G401 (cell line): Measurements from ENCODE around the gene ARF5. TPM values are rescaled to one million over a fixed set of nuclear protein-coding genes. Genes with fewer than 3 reads are reported as not detected.

Source experiments
- DNase-seq: peaks from one replicate; pipeline ENCODE4 v3.0.0-alpha.2; 2015; ENCODE audit warnings: low spot score
- in situ Hi-C: cut with HindIII; loops from 2 replicates; pipeline ENCODE4 v1.10.0; 2016; ENCODE audit warnings: low sequenced_read_pairs, mixed read lengths
- total RNA-seq: library from RNA; depleted of rRNA; stranded (reverse); fragments of >200 nt; shearing (Covaris generic); gene quantifications from 2 replicates; pipeline ENCODE4 v1.2.3, GENCODE V29; 2014

Gene ARF5
- total RNA-seq, 1 experiment from 2014 or later = 459 TPM

DNA sequence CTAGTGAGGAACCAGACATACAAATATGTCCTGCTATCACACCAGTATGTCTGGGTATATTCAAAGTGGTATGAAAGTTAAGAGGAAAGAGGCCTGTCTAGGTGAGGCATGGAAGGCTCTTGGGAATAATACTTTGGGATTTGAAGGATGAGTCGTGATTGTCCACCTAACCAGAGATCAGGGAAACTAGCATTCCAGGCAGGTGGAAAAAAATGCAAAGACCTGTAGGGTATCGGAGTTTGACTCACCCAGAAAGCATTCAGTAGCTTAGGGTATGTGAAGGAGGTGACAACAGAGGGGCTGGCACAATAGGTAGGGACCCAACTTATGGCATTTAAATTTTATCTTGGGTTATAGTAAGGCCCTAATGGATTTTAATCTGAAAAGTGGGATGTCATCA lies 1.9 kb upstream of the ARF5 start:
- in situ Hi-C loops = no loop called here
- DNase-seq = no peak

DNA sequence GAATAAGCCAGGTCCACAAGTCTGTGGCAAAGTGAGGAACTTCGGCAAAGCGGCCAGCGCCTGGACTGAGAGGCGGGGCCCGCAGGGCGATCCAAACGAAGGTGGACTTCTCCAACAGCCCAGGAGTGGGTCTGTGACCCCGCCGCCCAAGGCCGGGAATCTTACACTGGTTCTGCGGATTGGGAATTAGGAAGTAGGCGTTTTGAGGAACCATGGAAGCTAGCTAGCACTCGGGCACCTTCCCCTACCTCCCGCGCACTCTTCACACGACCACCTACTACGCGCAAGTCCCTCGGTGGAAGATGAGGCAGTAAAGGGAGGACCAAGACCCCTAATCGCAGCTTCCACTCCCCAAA lies 570 bp upstream of the ARF5 start:
- in situ Hi-C loops = no loop called here
- no peak for DNase-seq

DNA sequence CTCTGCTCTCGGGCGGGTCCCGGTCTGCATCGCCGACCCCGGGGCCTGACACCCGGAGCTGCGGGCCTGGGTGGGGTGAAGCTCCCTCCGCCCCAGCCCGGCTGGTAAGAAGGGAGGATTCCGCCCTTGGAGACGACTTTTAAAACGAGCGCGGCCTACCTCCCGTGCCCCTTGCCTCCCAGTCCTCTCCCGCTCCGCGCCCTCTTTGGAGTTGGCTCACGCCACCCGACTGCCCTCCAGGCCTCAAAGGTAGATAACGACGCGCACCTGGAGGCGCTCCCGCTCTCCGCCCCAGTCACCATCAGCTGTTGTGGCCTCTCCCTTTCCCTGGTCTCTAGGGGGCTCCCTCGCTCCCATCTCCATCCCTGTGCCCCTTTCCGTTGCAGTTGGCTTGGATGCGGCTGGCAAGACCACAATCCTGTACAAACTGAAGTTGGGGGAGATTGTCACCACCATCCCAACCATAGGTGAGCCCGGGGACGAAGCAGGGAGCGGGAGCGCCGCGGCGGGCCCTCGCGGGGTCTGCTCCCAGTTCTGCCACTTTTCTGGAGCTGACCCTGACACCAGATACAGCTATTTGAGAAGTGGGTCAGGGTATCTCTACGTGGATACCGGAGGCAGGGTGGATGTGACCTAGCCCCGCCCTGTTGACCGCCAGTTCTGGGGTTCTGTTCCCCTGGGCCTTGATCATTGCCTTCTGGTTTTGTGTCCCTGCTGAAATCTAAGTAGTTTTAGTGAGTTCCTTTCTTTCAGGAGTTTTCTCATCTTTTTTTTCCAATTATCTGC lies 679 bp downstream of the ARF5 start:
- DNase-seq = peak; percentile 81
- in situ Hi-C loops = no loop called here

DNA sequence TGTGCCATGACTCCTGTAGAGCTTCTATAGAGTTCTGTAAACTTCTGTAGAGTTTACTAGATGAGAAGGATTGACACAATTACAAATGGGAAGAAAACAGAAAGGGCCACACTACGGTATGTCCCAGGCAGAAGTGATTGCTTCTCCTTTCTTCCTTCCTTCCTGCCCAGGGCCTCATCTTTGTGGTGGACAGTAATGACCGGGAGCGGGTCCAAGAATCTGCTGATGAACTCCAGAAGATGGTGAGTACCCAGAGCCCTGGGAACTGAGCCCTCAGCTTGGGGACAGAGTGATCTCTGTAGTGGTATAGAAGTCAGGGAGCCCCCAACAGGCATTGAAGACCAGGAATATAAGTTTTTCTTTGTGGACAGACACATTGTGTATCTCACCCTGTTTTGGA lies 1.7 kb downstream of the ARF5 start:
- no peak for DNase-seq
- in situ Hi-C loops = no loop called here

DNA sequence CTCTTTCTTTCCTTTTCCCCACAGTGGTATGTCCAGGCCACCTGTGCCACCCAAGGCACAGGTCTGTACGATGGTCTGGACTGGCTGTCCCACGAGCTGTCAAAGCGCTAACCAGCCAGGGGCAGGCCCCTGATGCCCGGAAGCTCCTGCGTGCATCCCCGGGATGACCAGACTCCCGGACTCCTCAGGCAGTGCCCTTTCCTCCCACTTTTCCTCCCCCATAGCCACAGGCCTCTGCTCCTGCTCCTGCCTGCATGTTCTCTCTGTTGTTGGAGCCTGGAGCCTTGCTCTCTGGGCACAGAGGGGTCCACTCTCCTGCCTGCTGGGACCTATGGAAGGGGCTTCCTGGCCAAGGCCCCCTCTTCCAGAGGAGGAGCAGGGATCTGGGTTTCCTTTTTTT lies 3.0 kb downstream of the ARF5 start:
- no peak for DNase-seq
- in situ Hi-C loops = no loop called here

DNA sequence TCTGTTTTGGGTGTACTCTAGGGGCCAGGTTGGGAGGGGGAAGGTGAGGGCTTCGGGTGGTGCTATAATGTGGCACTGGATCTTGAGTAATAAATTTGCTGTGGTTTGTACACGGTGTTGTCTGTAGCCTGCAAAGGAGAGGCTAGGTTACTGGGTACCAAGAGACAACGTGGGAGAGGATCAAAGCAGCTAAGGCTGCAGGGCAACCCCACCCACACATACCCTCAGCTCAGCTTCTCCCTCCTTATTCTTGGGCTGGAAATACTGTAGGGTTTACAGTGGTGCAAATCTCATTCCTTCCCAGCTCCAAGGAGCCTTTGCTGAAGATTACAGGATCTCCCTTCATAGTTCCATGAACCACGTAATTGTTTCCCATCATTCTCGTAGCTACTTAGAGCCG lies 3.4 kb downstream of the ARF5 start:
- in situ Hi-C loops = no loop called here
- no peak for DNase-seq

DNA sequence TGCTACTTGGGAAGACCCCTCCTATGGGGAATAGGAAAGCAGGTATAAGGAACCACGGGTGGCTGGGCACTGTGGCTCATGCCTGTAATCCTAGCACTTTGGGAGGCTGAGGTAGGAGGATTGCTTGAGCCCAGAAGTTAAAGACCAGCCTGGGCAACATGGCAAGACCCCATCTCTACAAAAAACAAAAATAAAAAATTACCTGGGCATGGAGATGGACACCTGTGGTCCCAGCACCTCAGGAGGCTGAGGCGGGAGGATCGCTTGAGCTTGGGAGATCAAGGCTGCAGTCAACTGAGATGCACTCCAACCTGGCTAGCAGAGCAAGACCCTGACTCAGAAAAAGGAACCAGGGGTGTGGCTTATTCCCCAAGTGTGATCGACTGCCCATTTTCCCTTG lies 4.3 kb downstream of the ARF5 start:
- in situ Hi-C loops = no loop called here
- DNase-seq = no peak

DNA sequence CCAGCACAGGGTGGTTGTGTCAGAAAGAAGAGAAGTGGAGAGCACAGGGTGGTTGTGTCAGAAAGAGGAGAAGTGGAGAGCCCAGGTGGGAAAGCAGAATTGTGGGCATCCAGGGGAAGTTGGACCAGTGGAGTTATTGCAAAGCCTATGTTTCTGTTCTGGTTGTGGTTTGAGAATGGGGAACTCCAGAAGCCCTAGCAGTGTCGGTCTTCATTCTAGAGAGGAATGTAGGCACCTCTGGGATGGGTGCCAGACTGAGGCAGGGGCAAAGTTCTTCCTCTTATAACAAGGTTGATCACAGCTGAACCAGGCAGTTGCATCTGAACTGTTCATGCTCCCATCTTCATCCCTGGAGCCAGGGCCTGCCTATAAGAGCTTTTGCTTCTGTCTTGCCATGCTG lies 6.3 kb downstream of the ARF5 start:
- DNase-seq = no peak
- in situ Hi-C loops = no loop called here

DNA sequence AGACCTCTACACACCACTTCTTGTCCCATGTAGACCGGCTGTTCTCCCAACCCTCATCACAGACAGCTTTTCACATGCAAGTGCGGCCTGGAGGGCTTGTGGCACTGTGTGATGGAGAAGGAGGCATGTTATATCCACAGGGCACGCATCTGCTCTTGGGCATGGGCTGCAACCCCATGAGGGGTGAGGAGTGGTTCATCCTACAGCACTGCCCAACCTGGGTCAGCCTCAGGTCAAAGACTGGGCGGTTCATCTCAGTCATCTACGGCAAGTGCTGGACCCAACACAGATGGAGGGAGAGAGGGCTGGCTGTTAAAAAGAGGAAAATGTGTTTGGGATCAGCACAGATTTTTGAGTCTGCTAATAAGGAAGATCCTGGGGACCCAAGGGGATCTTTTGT lies 7.5 kb downstream of the ARF5 start:
- in situ Hi-C loops = no loop called here
- no peak for DNase-seq

DNA sequence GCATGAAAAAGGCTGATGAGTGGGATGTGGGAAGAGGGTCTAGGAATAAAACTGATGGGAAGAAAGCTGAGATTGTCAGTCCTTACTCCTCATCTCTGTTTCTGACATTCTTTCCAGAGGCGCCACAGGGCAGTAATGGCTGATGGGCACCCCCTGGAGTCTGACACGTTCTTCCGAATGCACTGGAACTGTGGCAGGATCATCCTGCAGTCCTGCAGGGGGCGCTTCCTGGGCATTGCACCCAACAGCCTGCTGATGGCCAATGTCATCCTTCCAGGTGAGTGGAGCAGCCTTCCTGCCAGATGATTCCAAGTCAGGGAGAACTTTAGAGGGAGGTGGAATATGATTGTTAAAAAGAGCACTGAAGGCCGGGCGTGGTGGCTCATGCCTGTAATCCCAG lies 10.1 kb downstream of the ARF5 start:
- in situ Hi-C loops = no loop called here
- no peak for DNase-seq

DNA sequence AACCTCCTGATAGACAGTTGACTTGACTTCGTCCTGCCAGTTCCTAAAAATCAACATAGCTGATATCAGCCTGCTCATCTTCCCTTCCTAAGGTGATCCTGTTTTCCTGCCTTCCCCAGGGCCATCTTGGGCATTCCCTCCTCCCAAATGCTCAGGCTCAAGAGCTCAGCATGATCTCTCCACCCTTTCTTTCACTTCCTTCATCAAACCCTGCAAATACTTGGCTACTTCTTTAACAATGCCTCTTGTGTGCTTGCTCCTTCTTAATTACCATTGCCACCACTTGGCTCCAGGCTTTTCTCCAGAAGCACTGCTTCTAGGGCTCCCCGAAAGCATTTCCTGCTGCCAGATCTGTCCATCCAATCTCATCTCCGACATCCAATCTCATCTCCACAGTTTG lies 12.7 kb downstream of the ARF5 start:
- no peak for DNase-seq
- in situ Hi-C loops = no loop called here

DNA sequence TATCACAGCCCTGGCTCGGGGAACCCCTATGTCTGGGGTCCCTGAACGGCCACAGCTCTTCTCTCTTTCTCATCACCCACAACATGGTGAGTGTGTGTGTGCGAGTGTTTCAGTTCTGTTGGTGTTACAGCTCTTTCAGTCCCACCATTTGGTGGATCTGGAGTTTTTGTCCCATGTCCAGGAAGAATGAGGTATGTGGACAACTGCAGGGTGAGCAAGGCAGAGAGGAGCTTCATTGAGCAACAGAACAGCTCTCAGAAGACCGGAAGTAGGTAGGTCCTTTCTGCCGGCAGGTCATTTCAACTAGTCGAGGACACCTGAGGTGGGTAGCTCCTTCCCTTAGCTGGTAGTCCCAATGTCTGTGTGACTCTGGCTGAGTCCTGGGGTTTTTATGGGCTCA lies 20.2 kb downstream of the ARF5 start:
- DNase-seq = no peak
- in situ Hi-C loops = no loop called here

DNA sequence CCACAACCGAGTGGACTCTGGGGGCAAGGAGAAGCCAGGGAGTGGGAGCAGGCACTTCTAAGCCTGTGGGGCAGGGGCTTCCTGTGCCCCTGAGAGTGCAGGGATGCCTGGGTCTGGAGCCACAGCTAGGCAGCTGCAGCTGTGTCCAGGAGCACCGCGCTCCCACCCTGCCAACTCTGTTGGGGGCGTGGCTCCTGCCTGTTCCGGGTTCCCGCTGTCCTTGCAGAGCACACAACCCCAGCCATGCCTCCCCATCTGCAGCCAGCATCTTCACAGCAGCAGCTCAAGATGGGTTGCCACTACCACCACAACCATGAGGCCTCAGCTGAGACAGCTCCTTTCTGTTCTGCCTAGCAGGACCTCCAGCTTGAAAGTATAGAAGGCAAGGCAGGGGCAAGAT lies 21.1 kb downstream of the ARF5 start:
- in situ Hi-C loops = no loop called here
- no peak for DNase-seq

DNA sequence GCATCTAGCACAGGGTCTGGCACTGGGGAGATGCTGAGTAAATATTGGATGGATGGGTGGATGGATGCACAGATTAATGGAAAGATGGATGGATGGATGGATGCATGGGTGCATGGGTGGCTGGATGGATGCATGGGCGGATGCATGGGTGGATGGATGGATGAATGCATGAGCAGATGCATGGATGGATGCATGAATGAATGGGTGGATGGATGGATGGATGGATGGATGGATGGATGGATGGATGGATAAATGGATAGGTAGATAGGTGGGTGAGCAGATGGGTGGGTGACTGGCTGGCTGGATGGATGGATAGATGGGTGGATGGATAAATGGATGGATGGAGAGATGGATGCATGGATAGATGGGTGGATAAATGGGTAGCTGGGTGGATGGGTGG lies 24.1 kb downstream of the ARF5 start:
- in situ Hi-C loops = no loop called here
- DNase-seq = no peak

DNA sequence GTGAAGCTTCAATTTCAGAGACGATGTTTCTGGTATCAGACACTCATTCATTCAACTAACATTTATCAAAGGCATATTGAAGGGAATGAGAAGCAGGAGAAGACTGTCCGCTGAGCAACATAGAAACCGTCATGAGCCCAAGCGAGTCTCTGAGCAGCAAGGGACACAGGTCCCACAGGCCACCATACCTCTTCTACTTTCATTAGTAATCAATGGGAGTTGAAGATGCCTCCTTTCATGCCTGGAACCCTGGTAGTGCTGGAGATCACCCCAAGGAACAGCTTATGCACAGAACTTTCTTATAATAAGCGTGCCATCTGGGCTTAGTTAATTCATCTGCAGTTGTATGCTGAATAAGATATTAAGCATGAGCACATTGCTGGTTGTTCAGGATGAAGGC lies 28.5 kb downstream of the ARF5 start:
- no peak for DNase-seq

DNA sequence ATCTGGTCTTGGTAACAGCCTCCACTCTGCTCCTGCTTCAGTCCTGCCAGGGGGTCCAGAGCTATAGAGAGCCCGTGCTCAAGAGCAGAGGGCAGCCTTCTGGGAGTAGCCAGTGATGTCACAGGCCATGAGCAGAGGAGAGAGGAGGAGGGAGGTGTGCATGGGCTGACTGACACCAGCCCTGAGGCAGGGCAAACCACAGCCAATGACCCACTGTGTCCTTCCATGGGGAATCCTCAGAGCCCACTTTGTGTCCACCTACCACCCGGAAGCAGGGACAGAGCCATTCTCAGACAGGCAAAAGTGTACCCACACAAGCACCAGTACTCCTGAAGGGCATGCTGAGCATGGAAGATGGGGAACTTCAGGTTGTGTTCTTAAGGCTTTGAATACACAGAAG lies 29.8 kb downstream of the ARF5 start, which contains the start of gene PAX4:
Gene PAX4 (minus strand): TSS at position 101 of the 400 bp plus-strand sequence. CDS start 2,214 bp downstream, outside the sequence.
- no peak for DNase-seq
- in situ Hi-C loops = no loop called here

More for the DNA sequence above, 28.5 kb downstream of the ARF5 start:
- in situ Hi-C loops = no loop called here

DNA sequence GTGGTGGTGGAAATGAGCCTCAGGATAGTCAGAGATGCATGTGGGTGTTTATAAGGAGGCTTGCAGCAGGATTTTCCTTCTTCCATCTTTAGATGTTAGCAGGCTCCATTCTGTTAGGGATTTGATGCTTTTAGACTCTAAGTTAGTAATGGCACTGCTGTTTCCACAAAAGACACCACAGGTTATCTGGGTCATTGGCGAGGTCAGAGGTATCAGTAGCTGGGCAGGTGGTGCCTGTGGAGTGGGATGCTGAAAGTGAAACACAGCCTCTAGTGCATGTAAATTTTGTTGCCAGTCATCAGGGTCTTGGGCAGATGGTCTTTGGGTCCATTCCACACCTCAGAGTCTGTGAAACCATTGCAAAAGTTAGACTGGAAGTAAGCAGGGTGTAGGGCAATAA lies 30.6 kb downstream of the ARF5 start:
- in situ Hi-C loops = no loop called here

DNA sequence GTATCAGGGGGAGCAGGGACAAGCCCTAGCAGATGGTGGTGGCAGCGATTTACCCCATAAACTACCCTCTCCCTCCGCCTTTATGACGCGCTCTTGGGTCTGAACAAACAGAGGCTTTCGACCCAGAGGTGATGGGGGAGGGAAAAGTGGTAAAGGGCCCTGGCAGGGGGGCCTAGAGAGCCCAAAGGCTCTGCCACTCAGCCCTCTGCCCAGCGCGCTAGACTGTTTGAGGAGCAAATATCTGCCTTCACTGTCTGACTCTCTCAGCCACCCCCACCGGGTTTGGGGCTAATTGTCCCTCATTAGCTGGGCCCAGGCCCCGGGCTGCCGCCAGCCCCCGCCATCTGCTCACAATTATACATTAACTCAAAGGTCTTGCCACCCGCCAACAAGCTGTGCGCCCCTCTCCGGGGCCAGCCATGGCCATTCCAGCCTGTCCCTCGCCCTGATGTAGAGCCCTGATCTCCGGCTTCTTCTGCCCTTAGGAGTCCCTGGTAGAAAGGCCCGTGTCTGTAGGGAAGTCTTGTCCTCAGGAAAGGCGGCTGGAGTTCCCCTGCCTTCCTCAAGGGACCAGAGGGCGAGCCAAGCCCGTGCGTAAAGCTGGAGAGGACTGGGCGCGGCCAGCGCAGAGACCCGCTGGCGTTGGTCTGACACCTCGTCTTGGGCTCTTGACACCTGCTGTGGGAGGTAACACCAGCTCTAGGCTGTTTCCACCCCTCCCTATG lies 31.6 kb downstream of the ARF5 start:
- no peak for DNase-seq
- in situ Hi-C loops = no loop called here

More for the DNA sequence above, 30.6 kb downstream of the ARF5 start:
- no peak for DNase-seq

DNA sequence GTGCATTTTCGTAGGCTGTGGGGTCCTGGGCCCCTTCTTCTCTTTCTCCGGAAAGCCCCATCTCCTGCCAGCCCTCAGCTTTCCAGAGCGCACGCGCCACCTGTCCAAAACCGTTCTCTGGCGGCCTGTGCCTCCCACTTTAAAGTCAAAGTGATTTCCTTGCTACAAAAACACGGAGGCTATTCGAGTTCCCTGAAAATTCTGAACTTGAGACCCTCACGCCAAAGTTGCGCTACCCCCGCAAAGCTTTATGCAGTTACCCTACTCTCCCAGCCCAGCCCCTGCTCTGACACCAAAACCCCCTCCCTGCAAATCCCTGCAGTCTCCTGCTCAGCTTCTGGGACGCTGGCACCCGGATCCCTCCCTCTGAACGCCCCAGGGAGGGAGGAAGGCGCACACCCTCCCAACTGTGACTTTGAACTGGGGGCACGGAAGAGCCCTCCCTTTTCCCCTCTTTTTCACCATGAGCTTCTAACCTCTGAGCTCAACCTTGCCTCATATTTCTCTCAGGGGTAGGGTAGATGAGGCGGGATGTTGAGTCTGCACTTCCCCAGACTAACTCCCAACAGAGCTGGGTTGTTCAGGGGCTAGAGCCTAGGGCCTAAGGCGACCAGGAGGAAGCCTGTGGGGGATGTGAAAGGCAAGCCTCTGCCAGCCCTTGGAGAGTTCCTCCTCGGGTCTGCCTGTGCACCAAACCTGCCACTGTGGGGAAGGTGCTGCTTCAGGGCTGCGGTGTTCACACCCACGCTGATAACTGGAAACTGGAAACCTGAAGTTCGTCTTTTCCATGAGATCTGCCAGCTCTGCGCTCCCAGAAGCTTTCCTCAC lies 32.4 kb downstream of the ARF5 start:
- in situ Hi-C loops = no loop called here
- no peak for DNase-seq

DNA sequence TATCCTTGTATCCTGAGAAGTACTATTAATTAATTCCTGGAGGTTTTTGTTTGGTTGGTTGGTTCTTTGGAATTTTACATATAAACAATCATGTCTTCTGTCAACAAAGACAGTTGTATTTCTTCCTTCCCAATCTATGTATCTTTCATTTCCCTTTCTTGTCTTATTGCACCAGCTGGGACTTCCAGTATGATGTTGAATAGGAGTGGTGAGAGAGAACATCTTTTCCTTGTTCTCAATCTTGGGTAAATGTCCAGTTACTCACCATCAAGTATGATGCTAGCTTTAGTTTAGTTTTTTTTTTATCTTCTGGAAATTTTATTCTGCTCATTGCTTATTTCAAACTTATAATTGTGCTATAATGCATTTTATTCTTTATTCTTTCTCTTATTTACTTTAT lies 37.1 kb downstream of the ARF5 start:
- in situ Hi-C loops = no loop called here
- no peak for DNase-seq
